Astrocyte of the cerebellum (primary cell): Measurements from ENCODE around the gene TMEM86A.
"Not testable (repeated sequence)": the region's sequence is repeated elsewhere in the genome, so short reads cannot be mapped to it uniquely, and the experiment has no call there.

Experiments
- DNase-seq: peaks from one replicate; pipeline ENCODE4 v3.0.0-alpha.2; 2011; ENCODE audit warnings: low read depth
- H3K4me3 ChIP-seq: 2 replicates; pipeline ENCODE4 v1.5.1; 2011; ENCODE audit warnings: mild to moderate bottlenecking, low read depth, low read length, moderate library complexity
- CTCF ChIP-seq: IDR thresholded peaks from 2 replicates; pipeline ENCODE4 v1.5.1; 2012; ENCODE audit warnings: low read length, low read depth, moderate library complexity, mild to moderate bottlenecking; ENCODE audit errors: missing control alignments
- in situ Hi-C: cut with HindIII; loops from 2 replicates; pipeline ENCODE4 v1.10.0; 2017; ENCODE audit warnings: low sequenced_read_pairs

Gene TMEM86A

GRCh38 chr11:18669219-18669596, 29.4 kb upstream of the TMEM86A start:
- no peak for TF ChIP-seq CTCF
- DNase-seq: no peak
- no peak overlapping the region for H3K4me3 ChIP-seq
- in situ Hi-C loops: no loop called here

- H3K4me3 ChIP-seq: no peak overlapping the region
- no peak for DNase-seq
- TF ChIP-seq CTCF: no peak
- in situ Hi-C loops: no loop called here
Measured at GRCh38 chr11:18669711-18670110, 28.9 kb upstream of the TMEM86A start.

GRCh38 chr11:18671246-18671645, 27.3 kb upstream of the TMEM86A start:
- no peak for DNase-seq
- no peak for TF ChIP-seq CTCF
- no peak overlapping the region for H3K4me3 ChIP-seq
- in situ Hi-C loops: no loop called here

- H3K4me3 ChIP-seq, in situ Hi-C loops, DNase-seq: not testable (repeated sequence)
Measured at GRCh38 chr11:18672209-18672608, 26.4 kb upstream of the TMEM86A start.

GRCh38 chr11:18676803-18677202, 21.8 kb upstream of the TMEM86A start:
- in situ Hi-C loops: no loop called here
- DNase-seq: no peak
- no peak overlapping the region for H3K4me3 ChIP-seq
- no peak for TF ChIP-seq CTCF

- in situ Hi-C loops: no loop called here
- TF ChIP-seq CTCF: no peak
- no peak overlapping the region for H3K4me3 ChIP-seq
- no peak for DNase-seq
Measured at GRCh38 chr11:18677560-18677959, 21.0 kb upstream of the TMEM86A start.

GRCh38 chr11:18681949-18682348, 16.6 kb upstream of the TMEM86A start:
- in situ Hi-C loops, H3K4me3 ChIP-seq, DNase-seq: not testable (repeated sequence)

GRCh38 chr11:18682466-18682865, 16.1 kb upstream of the TMEM86A start:
- in situ Hi-C loops: no loop called here
- no peak overlapping the region for H3K4me3 ChIP-seq
- DNase-seq: no peak
- no peak for TF ChIP-seq CTCF
